ENCODE results near the gene AP1S1. TPM values are rescaled to one million over a fixed set of nuclear protein-coding genes. Genes with fewer than 3 reads are reported as not detected.
A peak's percentile ranks its signal among the peaks of the same experiment; 100 is the strongest.

AP1S1 gene
- total and polyA plus RNA-seq, 2 of the 13 experiments (the other 11 are each of a cell fraction or from before 2014, with no cell fraction given): 57.5 to 68.1 TPM

- TF ChIP-seq ZNF597 (CRISPR knock-in tag; IDR thresholded peaks at IDR 0.05) (no peak), SAP130 (CRISPR knock-in tag; IDR thresholded peaks at IDR 0.05; ENCODE audit: low read depth) (peak; percentile 74), ZNF788 (CRISPR knock-in tag; IDR thresholded peaks at IDR 0.05; ENCODE audit: borderline replicate concordance) (peak; percentile 77; the same call in 1 of the 2 replicates), PLSCR1 (CRISPR knock-in tag; IDR thresholded peaks at IDR 0.05; ENCODE audit: borderline replicate concordance) (no peak), ZNF180 (CRISPR knock-in tag; IDR thresholded peaks at IDR 0.05; ENCODE audit: borderline replicate concordance, low read depth) (no peak), ZBTB14 (CRISPR knock-in tag; IDR thresholded peaks at IDR 0.05) (no peak), HOXA7 (CRISPR knock-in tag; IDR thresholded peaks at IDR 0.05) (no peak), TBX3 (IDR thresholded peaks at IDR 0.05; ENCODE audit: borderline replicate concordance) (no peak), NFYB (CRISPR knock-in tag; IDR thresholded peaks at IDR 0.05) (no peak), ZNF800 (CRISPR knock-in tag; IDR thresholded peaks at IDR 0.05) (no peak), ZFX (CRISPR knock-in tag; IDR thresholded peaks at IDR 0.05; ENCODE audit: low read depth) (peak; percentile 56), THAP11 (CRISPR knock-in tag; IDR thresholded peaks at IDR 0.05) (peak; percentile 61), ZNF362 (CRISPR knock-in tag; IDR thresholded peaks at IDR 0.05; ENCODE audit: borderline replicate concordance) (0 out of 2 replicates have a peak, but pooled peaks have one; percentile 17), ZBTB21 (CRISPR knock-in tag; IDR thresholded peaks at IDR 0.05) (no peak), EEA1 (CRISPR knock-in tag; IDR thresholded peaks at IDR 0.05; ENCODE audit: borderline replicate concordance) (no peak), MED1 (CRISPR knock-in tag; IDR thresholded peaks at IDR 0.05) (peak; percentile 92), ZNF784 (CRISPR knock-in tag; IDR thresholded peaks at IDR 0.05; ENCODE audit: borderline replicate concordance) (no peak), CBX5 (CRISPR knock-in tag; IDR thresholded peaks at IDR 0.05; ENCODE audit: borderline replicate concordance) (no peak), HDAC2 (CRISPR knock-in tag; IDR thresholded peaks at IDR 0.05) (peak; percentile 49; the same call in 1 of the 2 replicates), TEF (CRISPR knock-in tag; IDR thresholded peaks at IDR 0.05) (0 out of 2 replicates have a peak, but pooled peaks have one; percentile 27), NFRKB (IDR thresholded peaks at IDR 0.05) (no peak; the same call in 1 of the 2 replicates)
Observed at GRCh38 chr7:101121991-101122932, 32.0 kb upstream of the AP1S1 start (continued).

Measured in HepG2 (cell line).